GM04504 (cell line): ENCODE data around the gene BDNF.
"Not testable (repeated sequence)": the region's sequence is repeated elsewhere in the genome, so short reads cannot be mapped to it uniquely, and the experiment has no call there.

Experiments
- DNase-seq: peaks from one replicate; pipeline ENCODE4 v3.0.0-alpha.2; 2012; ENCODE audit warnings: low read depth

Gene BDNF

GRCh38 chr11:27665508-27666101 is 34.6 kb downstream of the BDNF start:
- DNase-seq = not testable (repeated sequence)

- DNase-seq = no peak
Observed at GRCh38 chr11:27663326-27663725, 36.9 kb downstream of the BDNF start.

GRCh38 chr11:27660171-27660570 is 40.1 kb downstream of the BDNF start:
- no peak for DNase-seq

DNA sequence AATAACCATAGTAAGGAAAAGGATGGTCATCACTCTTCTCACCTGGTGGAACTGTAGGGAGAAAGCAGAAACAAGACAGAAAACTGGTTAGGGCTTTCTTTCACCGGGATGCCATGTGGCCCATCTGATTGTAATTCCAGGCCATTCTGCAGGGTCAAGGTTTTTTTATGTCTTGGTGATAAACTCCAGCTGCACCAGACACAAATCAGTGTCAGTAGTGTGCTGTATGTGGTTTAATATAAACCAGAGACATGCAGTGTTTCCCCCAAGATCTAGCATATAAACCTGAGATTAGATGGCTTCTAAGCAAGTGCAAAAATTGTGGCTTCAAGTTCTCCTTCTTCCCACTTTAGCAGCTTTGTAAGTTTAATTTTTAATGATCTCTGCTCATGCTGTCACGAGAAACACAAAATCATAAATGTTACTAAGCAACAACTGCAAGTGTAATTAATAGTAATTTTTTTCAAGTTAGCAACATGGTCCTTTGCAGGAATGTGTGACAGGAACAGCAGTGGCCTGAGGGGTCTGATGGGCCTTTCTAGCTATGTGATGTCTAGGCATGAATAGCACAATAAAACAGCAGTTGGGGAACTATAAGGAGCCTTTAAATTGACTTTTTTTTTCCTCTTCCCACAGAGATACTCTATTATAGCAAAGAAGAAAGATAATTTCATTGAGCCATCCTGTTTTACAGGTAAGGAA is 41.6 kb downstream of the BDNF start:
- DNase-seq = no peak

DNA sequence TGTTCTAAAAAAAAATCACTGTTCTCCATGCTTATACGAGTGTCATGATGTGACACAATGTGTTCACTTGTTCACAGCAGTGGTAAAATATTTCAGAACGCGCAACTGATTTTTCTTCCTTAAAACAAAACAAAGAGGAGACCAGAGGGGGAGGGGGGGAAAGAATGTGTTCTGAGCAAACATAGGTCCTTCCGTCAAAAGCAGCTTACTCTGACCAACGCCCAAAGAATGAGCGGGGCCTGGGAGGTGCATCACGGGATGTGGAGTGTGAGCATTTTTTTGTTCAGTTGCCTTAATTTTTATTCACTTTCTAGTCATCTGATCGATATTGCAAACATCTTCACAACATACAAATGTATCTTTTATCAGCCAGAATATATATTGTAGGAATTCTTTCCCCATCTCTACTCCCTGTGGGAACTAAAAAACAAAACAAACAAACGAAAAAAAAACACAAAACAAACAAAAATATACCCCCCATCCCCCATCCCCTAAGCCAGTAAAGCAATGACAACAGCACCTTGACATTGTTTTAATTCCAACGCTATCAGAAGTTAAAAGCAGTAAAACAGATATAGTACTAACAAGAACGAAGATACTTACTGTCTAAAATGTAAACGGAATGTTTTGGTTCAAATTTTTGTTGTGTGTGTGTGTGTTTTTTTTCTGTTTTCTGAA is 43.3 kb downstream of the BDNF start:
- DNase-seq = no peak

DNA sequence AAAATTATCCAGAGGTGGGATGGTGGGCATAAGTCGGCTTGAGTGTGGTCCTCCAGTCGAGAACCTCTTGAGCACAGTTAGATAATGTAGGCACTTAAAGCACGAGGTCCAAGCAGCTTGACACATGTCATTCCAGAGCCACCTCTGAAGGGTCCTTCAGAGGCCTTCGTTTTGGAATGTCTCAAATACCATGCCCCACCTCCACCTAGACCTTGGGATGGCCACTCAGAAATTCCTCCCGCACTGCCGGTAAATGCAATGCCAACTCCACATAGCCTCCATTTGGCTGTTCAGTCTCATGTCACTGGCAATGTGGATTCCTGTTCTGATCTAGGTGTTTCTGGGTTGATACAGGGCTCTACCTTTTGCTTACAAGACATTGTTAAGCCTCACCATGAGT is 43.9 kb downstream of the BDNF start:
- DNase-seq = no peak

- DNase-seq = no peak
Observed at GRCh38 chr11:27653990-27654758, 46.1 kb downstream of the BDNF start.

DNA sequence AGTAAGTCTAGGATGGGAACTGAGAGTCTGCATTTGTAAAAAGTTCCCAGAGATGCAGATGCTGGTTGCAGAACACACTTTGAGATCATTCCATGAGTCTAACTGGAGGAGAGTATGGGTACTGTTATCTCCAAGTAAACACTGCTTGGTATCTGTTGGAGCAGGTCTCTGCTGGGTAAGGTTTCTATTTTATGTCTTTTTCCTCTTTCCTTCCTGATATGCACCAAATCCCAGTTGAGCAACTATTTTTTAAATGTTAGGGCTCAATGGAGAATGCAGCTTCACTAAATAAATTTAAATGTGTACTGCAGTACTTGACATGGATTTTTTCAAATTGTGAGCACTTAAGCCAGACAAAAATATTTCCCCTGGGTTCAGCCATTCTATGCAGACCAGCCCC is 48.5 kb downstream of the BDNF start:
- DNase-seq = no peak

- DNase-seq = no peak
Observed at GRCh38 chr11:27650988-27651387, 49.3 kb downstream of the BDNF start.

DNA sequence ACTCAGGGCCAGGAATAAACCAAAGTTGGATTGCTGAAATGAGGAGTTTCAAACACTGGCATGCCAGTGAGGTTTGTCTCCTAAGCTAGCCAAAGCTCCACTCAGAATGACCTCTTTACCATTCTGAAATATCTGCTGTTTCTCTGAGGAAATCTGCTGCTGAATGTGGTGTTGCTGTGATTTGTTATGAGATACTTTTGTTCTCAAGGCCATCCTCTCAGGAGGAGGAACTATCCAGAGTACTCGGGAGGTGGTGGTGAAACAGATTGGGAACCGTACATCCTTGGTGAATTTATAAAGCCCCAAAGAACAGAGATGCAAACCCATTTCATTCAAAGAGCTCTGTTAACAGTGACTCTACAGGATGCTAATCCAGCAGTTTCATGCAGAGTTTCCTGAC is 50.5 kb downstream of the BDNF start:
- no peak for DNase-seq

DNA sequence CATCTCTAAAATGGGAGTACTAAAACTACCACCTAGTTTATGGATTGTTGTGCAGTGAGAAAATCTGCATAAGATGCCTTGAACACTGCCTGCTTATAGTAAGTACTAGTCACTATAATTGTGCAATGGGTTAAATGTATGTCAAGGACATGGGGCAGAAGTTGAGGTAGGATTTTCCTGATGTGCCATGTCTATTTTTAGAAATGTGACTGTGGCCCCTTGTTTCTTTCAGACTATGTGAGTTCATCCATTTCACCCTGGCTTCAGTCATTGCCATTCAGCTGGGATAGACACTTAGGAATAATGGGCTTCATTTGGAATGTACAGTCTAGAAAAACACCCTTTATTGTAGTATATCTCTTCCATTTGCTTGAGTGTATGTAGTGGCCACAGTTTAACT is 51.4 kb downstream of the BDNF start:
- no peak for DNase-seq

- no peak for DNase-seq
Observed at GRCh38 chr11:27646051-27646818, 54.0 kb downstream of the BDNF start.

DNA sequence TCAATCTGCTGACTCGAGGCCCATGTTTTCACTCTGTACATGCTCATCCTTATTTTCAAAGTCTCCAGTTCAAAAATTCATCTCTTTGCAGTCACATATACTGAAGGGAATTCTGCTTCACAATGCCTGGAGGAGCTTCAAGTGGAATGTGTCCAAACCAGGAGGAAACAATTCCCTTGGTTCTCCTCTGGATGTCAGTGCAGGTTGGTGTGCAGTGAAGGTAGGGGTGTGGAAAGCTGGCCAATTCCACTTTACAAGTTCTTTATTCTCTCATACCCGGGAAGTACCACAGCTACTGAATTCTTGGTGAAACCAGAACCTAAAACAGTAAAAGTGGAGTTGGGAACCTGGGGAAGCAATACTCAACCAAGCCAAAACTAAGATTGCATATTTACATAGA is 57.3 kb downstream of the BDNF start:
- no peak for DNase-seq

GRCh38 chr11:27640954-27641353 is 59.3 kb downstream of the BDNF start:
- no peak for DNase-seq

DNA sequence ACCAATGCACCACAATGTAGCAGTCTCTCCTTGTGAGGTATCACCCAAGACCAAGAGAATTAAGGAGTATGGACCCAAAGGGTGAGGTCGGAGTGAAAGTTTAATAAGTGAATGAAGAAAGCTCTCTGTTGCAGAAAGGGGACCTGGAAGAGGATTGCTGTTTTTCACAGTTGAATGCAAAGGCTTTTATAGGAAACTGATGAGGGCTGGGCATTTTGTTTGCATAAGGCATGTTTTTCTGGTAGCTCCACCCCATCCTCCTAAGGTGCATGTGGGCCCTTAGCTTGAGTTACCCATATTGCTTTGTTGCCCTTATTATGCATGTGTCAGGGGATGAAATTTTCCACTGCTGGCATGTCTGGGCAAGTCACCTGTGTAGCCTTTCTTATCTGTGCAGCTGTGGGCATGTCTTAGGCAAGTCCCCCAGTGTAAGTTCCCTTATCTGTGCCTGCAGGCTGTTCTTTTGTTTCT is 64.7 kb downstream of the BDNF start:
- DNase-seq = no peak

DNA sequence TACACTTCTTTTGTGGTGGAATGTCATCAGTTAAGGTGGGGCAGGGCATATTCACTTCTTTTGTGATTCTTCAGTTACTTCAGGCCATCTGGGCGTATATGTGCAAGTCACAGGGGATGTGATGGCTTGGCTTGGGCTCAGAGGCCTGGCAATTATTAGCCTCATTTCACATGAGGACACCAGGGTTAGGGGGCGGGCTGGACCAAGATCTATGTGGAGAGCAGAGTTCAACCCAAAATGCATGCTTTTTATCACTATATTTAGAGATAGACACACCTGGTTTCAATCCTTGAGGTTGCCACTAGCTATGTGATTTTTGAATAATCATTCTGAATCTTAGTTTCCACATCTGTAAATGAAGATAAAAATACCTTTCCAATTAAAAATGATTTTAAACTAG is 65.5 kb downstream of the BDNF start:
- DNase-seq = not testable (repeated sequence)

DNA sequence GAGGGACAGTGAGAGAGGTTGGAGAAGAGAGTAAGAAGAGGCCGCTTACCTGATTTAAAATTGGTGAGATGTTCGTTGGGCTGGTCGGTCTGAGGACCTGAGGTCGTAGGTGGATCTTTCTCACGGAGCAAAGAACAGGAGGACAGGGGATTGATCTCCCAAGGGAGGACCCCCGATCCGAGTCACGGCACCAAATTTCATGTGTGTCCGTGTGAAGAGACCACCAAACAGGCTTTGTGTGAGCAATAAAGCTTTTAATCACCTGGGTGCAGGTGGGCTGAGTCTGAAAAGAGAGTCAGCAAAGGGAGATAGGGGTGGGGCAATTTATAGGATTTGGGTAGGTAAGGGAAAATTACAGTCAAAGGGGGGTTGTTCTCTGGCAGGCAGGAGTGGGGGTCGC is 66.0 kb downstream of the BDNF start:
- not testable (repeated sequence) for DNase-seq

DNA sequence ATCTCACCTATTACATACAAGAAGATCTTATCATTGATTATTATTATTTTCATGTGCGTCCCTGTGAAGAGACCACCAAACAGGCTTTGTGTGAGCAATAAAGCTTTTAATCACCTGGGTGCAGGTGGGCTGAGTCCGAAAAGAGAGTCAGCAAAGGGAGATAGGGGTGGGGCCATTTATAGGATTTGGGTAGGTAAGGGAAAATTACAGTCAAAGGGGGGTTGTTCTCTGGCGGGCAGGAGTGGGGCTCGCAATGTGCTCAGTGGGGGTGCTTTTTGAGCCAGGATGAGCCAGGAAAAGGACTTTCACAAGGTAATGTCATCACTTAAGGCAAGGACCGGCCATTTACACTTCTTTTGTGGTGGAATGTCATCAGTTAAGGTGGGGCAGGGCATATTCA is 71.2 kb downstream of the BDNF start:
- DNase-seq = not testable (repeated sequence)

DNA sequence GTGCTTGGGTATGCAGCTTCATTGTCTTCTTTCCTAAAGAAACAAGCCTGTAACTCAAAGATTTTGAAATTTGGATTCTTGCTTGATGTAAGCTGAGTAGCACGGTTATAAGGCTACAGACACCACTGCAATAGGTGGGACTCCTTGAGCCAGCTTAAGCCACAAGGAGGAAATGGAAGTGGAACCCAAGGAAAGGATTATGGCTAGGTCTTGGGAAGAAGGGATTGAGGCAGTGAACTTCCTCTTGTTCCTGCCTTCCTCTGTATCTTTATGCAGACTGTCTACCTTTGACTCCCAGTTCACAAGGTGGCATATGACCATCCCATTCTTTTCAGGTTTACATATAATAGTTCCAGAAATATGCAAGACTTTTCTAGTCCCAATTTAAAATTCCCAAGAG is 72.3 kb downstream of the BDNF start:
- no peak for DNase-seq

DNA sequence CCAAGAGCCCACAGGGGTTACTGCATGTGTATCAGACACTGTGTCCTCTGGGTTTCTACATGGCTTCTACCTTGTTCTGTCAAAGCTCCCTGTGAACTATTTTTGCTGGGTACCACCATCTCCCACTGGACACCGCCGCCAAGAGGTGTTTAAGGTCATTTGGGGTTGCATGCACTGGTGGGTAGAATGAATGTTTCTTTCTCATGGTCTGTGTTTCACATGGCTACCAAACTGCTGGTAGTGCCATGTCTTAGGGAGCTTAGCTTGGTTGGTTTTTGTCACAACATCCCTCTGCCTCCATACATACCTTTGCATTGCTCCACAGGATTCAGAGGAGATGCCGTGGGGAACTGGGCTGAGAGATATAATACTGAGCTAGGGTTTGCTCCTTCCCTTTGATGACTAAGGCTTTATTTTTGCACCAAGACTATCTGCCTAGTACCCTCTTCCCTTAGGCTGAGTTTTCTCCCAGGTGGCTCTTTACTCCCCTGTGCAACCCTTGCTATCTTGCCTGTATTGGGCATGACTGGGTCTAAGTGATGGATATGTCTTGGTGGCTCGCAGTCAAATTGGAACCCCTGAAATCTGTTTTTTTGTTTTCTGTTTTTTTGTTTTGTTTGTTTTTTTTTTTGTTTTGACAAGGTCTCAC is 73.2 kb downstream of the BDNF start:
- no peak for DNase-seq

DNA sequence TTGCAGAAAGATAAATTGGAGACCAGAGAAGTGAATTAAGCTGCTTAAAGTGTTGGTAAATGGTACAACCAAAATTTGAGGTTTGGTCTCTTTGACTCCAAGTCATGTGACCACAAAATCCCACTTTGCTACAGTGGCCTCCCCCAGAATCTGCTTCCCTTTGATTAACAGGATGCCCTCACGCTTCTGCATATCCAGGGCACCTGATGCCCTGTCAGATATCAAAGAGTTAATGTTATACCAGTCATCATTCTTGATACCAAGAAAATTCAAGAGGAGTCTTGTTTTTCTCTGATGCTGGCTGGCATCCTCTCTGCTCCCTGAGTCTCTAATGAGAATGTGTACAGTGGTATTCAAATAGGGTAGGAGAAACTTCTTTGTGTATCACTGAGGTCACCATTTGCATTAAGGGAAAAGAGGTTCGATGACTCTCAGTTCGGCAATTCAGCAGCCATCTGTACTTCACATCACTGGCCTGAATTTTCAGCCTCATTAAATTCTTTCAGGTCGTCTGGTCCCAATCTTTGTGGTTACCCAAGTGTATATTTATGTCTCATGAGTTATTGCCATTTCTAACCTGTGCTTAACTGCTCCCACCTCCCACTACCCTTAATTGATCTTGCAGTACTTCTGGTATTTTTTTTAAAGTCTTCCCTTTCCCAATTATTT is 73.9 kb downstream of the BDNF start:
- no peak for DNase-seq
